IPS DF 6.9 (cell line): ENCODE results near the gene CDHR3.

ENCODE experiments used
- DNase-seq: peaks from one replicate; pipeline ENCODE4 v3.0.0-alpha.2; 2013; ENCODE audit warnings: low read depth, low spot score
- H3K27ac ChIP-seq: one replicate; pipeline ENCODE4 v1.5.1; 2013; ENCODE audit warnings: low read length, control low read depth
- H3K27me3 ChIP-seq: 2 replicates; pipeline ENCODE4 v1.6.1; 2013; ENCODE audit warnings: mild to moderate bottlenecking, low read length; ENCODE audit not compliant: control insufficient read depth, insufficient read depth
- H3K36me3 ChIP-seq: 2 replicates; pipeline ENCODE4 v1.6.1; 2013; ENCODE audit warnings: low read length; ENCODE audit not compliant: control insufficient read depth, insufficient read depth
- H3K4me1 ChIP-seq: 2 replicates; pipeline ENCODE4 v1.6.1; 2013; ENCODE audit warnings: low read length; ENCODE audit not compliant: control insufficient read depth, insufficient read depth
- H3K4me3 ChIP-seq: 2 replicates; pipeline ENCODE4 v1.5.1; 2013; ENCODE audit warnings: mild to moderate bottlenecking, low read length
- H3K9me3 ChIP-seq: 2 replicates; pipeline ENCODE4 v1.6.1; 2013; ENCODE audit warnings: low read length, inconsistent platforms; ENCODE audit not compliant: control insufficient read depth, insufficient read depth
- WGBS: extraction: QIAGEN DNeasy Blood & Tissue Kit; methylation state at CpG from one replicate; pipeline ENCODE4 v1.1.7; 2013; ENCODE audit warnings: mixed read lengths, missing lambda C conversion rate; ENCODE audit not compliant: insufficient read length, insufficient coverage; 5-methylcytosine and 5-hydroxymethylcytosine counted together

Gene CDHR3

DNA sequence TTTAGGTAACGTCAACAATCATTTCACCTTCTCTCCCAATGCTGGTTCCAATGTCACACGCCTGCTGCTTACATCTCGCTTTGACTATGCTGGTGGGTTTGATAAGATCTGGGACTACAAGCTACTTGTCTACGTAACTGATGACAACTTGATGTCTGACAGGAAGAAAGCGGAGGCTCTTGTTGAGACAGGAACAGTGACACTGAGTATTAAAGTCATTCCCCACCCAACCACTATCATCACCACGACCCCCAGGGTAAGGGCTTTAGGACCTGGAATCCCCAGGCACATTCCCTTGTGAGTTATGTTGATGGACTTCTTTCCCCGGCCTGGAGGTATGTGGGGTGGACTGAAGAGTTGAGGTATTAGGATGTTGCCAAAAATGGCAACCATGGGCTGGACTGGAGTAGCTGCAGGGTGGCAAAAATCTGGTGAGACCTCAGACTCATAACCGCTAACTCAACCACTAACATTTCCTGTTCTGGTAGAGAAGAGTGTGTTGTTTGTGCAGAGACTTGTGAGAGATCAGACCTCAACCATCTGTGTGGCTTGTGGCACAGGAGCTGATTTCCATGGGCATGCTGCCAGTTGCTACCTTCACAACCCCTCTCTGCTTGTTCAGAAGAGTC, 59.2 kb downstream of the CDHR3 start:
- H3K9me3 ChIP-seq, result no peaks in the 10 kb centered on the region
- no peaks in the 10 kb centered on the region for H3K36me3 ChIP-seq
- no peak overlapping the region for H3K27ac ChIP-seq
- no peak overlapping the region for H3K4me3 ChIP-seq
- no peak for DNase-seq
- 100% methylated on average over 1 of the region's 8 CpGs for WGBS
- H3K27me3 ChIP-seq, result no peaks in the 10 kb centered on the region
- H3K4me1 ChIP-seq, result peaks cover 4% of the 10 kb centered on the region

DNA sequence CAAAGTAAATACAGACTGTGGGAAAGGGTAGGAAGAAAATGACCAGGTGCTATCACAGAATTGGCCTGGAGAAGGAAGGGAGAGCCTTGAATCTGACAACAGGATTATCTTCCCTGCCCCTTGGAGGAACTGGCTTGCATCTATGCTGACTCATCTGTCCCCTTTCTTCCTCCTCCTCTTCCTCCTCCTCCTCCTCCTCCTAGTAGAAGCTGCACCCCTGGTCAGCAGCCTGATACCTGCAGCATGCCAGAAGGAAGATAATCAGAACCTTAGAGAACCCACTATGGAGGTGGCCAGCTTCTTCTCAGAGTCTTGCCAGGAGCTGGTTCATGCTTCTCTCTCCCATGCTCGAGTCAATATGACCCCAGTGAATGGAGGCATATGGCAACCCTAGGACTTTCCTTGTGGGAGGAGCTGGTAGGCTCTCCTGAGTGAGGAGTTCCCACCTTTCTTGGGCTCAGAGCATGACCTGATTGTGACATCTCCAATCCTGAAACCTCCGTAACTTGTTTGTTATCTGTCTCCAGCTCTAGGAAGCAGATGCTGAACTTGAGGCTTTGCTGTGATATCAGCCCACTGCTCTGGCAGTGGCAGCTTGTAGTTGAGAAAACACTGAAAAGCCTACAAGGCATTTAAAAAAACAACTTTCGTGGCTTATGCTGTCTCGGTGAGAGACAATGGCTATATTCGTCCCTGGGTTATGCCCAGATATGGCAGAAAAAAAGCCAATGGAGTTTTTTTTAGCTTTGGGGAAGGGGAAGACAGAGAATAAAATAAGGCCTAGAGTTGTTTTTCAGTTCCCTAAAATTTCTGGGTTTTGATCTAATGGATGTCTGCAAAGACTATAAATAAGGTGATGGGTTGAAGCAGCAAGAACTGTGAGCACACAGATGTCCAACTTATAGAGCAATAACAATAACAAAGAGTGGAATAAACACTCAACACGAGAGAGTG, 60.6 kb downstream of the CDHR3 start:
- no peak for DNase-seq
- no peaks in the 10 kb centered on the region for H3K27me3 ChIP-seq
- no peak overlapping the region for H3K27ac ChIP-seq
- no CpG with 5 or more reads among the region's 6 CpGs for WGBS
- peaks cover 4% of the 10 kb centered on the region for H3K4me1 ChIP-seq
- no peak overlapping the region for H3K4me3 ChIP-seq
- no peaks in the 10 kb centered on the region for H3K9me3 ChIP-seq
- H3K36me3 ChIP-seq, result no peaks in the 10 kb centered on the region

DNA sequence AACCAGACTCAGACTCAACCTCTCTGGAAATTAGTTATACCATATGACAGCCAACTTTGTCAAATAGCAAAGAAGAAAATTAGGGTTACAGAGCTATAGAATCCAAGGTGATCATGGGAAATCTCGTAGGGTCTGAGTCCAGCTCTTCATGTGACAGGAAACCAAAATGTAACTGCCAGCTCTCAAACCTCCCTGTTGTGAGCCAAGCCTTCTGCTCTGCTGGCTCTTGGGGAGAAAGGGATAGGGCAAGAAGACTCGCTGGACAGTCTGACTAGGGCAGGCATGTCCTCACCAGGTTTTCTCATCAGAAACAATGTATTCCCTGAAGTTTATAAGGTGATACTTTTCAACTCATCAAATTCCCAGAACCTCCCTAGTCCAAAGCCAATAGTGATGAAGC, 63.0 kb downstream of the CDHR3 start:
- Histone ChIP-seq H3K4me3 (no peak overlapping the region), H3K36me3 (no peaks in the 10 kb centered on the region), H3K9me3 (no peaks in the 10 kb centered on the region), H3K27ac (no peak overlapping the region), H3K4me1 (peaks cover 7% of the 10 kb centered on the region), H3K27me3 (no peaks in the 10 kb centered on the region)
- DNase-seq, result no peak
- WGBS, result no CpG with 5 or more reads among the region's 2 CpGs

DNA sequence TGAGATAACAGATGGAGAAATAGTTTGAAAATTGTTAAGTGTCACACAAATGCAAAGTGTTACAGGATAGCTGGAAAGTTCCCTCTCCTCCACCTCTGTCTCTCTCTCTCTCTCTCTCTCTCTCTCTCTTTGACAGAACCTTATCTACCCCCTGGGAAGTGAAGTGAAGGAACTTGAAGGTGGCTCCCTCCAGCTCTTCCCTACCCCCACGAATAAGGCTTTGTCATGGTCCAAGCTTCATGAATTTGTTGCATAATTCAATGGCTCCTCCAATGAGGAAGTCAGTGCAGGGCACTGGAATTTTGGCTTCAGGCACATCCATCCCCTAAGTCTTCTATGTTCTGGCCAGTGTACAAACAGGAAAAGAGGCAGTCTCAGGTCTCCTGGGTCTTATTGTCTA, 66.4 kb downstream of the CDHR3 start:
- H3K9me3 ChIP-seq, result no peaks in the 10 kb centered on the region
- WGBS, result no CpG with 5 or more reads among the region's 1 CpG
- no peaks in the 10 kb centered on the region for H3K27me3 ChIP-seq
- no peak overlapping the region for H3K27ac ChIP-seq
- no peaks in the 10 kb centered on the region for H3K36me3 ChIP-seq
- no peak for DNase-seq
- peaks cover 3% of the 10 kb centered on the region; the same call in 1 of the 2 replicates for H3K4me1 ChIP-seq
- H3K4me3 ChIP-seq, result no peak overlapping the region

DNA sequence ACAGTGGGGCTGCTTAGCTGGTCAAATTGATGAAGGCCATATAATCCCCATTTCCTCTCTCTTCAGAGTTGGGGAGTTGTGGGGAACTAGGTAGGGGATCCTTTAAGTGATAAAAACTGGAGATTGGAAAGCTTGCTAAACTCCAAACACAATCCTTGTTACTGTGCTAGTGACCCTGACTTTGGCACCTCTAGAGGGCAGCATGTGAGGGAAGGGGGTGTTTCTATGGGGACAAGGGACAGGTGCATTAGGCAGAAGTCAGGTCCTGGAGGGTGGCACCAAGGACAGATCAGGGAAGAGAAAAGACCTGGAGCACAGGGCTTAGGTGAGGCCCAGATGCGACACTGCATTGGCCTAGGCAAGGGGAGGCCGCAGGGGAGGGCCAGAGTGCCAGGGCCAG, 66.9 kb downstream of the CDHR3 start:
- no peak for DNase-seq
- H3K36me3 ChIP-seq, result no peaks in the 10 kb centered on the region
- H3K4me3 ChIP-seq, result no peak overlapping the region
- H3K4me1 ChIP-seq, result peaks cover 3% of the 10 kb centered on the region; the same call in 1 of the 2 replicates
- no peak overlapping the region for H3K27ac ChIP-seq
- H3K27me3 ChIP-seq, result no peaks in the 10 kb centered on the region
- no peaks in the 10 kb centered on the region for H3K9me3 ChIP-seq
- no CpG with 5 or more reads among the region's 2 CpGs for WGBS

DNA sequence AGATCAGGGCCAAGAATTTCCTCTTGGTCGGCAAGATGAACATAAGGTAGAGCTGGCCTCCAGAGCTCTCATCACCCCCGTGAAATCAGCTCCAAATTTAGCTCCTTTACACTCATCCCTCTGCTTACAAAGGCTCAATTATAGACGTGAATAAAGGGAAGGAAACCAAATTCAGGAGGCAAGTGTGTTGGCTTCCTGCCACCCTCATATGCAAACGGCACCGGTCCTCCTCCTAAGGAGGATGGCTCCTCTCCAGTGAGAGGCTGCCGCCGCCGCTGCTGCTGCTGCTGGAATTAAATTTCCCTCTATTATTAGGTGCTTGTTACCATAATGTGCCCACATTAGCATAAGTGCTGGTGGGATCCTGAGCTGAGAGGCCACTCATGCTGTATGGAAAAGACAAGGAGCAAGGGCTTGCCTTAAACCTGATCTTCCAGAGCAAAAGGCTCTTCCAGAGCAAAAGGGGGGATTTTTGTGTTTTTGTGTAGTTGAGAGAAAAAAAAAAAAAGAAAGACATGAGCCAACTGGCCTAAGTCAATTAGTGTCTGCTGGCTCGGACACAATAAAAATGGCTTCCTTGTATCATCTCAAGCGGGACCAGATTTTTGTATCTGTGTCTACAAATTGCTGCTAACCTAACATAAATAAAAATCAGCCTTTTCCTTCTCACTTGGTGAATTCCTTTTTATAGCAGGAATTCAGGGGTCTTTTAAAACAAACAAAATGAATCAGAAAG, 68.4 kb downstream of the CDHR3 start:
- H3K27ac ChIP-seq, result no peak overlapping the region
- no peaks in the 10 kb centered on the region for H3K27me3 ChIP-seq
- H3K4me3 ChIP-seq, result no peak overlapping the region
- no peaks in the 10 kb centered on the region for H3K9me3 ChIP-seq
- no peaks in the 10 kb centered on the region for H3K36me3 ChIP-seq
- no CpG with 5 or more reads among the region's 10 CpGs for whole genome bisulfite sequencing
- no peak for DNase-seq
- H3K4me1 ChIP-seq, result peaks cover 3% of the 10 kb centered on the region; the same call in 1 of the 2 replicates

DNA sequence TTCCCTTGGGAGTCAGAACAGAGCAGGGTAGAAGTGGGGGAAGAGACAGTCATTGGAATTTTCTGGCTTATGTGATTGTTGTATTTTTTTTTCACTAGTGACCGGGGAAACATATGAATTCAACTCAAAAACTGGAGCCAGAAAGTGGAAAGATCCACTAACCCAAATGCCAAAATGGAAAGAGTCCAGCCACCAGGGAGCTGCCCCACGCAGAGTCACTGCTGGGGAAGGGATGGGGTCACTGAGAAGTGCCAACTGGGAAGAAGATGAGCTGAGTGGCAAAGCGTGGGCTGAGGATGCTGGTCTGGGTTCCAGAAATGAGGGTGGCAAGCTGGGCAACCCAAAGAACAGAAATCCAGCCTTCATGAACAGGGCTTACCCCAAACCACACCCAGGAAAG, 69.2 kb downstream of the CDHR3 start:
- DNase-seq, result no peak
- H3K36me3 ChIP-seq, result no peaks in the 10 kb centered on the region
- H3K27ac ChIP-seq, result no peak overlapping the region
- no peak overlapping the region for H3K4me3 ChIP-seq
- H3K27me3 ChIP-seq, result no peaks in the 10 kb centered on the region
- H3K9me3 ChIP-seq, result no peaks in the 10 kb centered on the region
- no CpG with 5 or more reads among the region's 3 CpGs for WGBS
- peaks cover 3% of the 10 kb centered on the region; the same call in 1 of the 2 replicates for H3K4me1 ChIP-seq

DNA sequence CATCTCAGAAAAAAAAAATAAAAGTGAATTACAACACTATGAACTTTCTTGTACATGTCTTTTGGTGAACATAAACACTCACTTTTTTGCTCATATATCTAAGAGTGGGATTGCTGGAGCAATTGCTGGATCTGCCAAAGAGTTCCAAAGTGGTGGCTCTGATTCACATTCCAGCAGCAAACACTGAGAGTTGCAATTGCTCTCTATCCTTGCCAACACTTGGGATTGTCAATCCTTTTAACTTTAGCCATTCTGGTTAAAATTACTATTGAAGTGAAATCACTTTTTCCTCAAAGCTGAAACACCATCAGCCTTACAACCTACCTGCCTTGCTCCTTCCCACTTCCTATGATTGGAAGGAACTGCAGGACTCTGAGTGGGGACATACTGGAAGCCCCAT, 70.7 kb downstream of the CDHR3 start:
- peaks cover 3% of the 10 kb centered on the region; the same call in 1 of the 2 replicates for H3K4me1 ChIP-seq
- no peaks in the 10 kb centered on the region for H3K36me3 ChIP-seq
- no peaks in the 10 kb centered on the region for H3K9me3 ChIP-seq
- no peak overlapping the region for H3K27ac ChIP-seq
- no peak overlapping the region for H3K4me3 ChIP-seq
- no peak for DNase-seq
- H3K27me3 ChIP-seq, result no peaks in the 10 kb centered on the region

DNA sequence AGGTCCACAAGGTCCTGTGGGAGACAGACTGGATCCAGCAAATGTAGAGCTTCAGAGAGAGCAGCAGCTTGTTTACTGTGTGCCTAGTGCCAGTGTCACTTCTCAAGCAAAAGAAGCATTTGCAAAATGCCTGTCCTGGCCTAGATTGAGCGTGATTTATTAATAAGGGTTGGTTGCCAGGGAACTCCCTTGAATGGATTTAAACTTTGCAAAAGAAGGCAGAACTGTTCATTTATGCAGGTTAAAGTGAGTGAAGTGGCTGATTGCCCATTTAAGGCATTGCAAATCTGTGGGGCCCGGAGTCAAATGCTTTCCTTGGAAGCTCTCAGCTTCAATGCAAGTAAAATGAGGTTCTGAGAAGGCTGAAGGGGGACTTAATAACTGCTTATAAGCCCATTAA, 71.3 kb downstream of the CDHR3 start:
- Histone ChIP-seq H3K4me3 (no peak overlapping the region), H3K27me3 (no peaks in the 10 kb centered on the region)
- no CpG with 5 or more reads among the region's 2 CpGs for WGBS

DNA sequence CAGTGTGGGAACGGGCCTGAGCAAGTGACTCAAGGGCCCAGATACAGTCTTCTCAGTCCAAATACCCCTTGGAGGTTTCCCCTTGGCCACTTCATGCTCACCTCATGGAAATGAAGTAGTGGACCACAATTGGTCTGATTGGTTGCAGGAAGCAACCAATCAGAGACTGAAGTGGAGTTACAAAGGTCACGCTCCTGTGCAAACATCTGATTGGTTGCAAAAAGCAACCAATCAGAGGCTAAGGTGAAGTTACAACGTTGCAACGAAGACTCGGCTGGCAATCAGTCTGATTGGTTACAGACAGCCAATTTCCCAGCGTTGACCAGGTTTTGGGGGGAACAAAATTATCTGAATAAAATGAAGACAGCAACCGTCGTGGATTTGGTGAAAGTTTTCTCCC, 72.5 kb downstream of the CDHR3 start:
- Histone ChIP-seq H3K27ac (no peak overlapping the region), H3K4me3 (no peak overlapping the region), H3K27me3 (no peaks in the 10 kb centered on the region), H3K36me3 (no peaks in the 10 kb centered on the region), H3K4me1 (peaks cover 3% of the 10 kb centered on the region; the same call in 1 of the 2 replicates), H3K9me3 (no peaks in the 10 kb centered on the region)
- DNase-seq, result no peak
- WGBS, result no CpG with 5 or more reads among the region's 8 CpGs

More for the DNA sequence above, 71.3 kb downstream of the CDHR3 start:
- Histone ChIP-seq H3K27ac (no peak overlapping the region), H3K4me1 (peaks cover 3% of the 10 kb centered on the region; the same call in 1 of the 2 replicates), H3K36me3 (no peaks in the 10 kb centered on the region), H3K9me3 (no peaks in the 10 kb centered on the region)
- DNase-seq, result no peak
